HG03565 (cell line): ENCODE results near the gene SMARCAL1.

Experiments used
- ATAC-seq: cut with Tn5 transposase; IDR thresholded peaks from one replicate; pipeline ENCODE4 v1.9.1; 2021; ENCODE audit warnings: mild to moderate bottlenecking, moderate library complexity; ENCODE audit not compliant: unreplicated experiment

Gene SMARCAL1

DNA sequence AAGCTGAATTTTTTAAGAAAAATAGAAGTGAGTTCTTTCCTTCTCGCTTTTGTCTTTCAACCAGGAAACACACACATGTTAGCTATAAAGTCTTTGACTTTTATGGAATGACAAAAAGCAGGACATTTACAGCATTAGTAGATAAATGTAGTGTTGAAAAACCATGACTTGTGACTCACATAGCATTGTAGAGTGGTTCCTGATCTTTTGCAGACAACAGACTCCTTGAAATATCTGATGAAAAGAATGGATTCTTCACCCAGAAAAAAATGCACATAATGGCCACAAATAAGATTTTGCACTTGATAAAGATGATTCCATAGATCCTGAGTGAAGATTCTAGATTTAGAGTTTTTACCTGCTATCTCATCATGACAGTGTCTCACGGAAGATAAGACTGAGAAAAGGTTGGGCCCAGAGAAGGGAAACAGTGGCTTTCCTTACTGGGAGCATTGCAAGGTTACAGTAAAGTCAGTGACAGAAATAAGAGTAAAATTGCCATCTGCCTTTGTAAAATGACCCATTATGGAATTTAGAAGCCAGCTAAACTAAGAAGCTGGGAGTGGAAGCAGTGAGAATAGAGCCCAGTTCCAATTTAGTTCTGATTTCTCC is 14.0 kb downstream of the SMARCAL1 start:
- no peak for ATAC-seq

DNA sequence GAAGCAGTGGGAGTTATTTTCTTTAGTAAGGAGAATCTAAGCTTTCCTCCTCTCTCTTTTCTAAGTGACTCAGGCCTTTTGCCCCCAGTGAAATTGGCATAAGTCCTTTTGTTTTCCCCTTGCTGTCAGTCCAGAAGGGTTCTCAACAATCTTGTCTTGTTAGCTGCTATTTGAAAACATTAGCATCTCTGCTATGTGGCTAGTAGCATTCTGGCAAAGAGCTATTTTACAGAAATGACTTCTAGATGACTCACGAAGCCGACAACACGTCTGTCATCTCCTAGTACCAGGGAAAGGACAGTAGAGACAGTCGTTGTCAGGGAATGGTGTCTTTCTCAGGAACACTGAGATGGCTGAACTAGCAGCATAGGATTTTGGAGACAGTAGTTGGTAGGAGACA is 14.7 kb downstream of the SMARCAL1 start:
- no peak for ATAC-seq

DNA sequence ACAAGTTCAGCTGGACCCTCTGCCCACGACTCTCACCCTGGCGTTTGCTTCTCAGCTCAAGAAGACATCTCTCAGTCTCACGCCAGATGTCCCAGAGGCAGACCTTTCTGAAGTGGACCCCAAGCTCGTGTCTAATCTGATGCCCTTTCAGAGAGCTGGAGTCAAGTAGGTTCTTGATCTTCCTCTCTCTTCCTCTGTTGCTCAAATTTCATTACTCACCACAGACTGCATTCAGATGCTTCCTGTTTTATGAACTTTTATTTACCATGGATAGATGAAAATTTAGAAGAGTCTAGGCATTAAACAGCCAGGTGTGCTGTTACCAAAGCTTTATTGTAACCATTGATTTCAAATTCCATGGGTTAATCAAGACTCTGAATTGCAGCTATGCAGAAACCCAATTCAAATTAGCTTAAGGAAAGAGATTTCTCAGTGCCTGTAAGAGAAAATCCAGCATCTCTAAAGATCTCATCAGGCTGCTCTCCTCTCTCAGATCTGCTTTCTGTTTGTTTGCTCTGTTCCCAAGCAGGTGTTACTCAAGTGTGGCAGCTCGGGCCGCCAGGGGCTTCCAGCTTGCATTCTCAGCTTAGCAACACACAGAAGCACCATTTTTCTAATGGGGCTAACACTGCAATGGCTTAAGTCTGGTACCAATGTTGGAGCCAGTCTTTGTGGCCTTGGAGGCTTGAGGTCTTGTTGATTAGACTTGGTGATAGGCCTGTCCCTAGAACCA is 16.5 kb downstream of the SMARCAL1 start:
- ATAC-seq = no peak

DNA sequence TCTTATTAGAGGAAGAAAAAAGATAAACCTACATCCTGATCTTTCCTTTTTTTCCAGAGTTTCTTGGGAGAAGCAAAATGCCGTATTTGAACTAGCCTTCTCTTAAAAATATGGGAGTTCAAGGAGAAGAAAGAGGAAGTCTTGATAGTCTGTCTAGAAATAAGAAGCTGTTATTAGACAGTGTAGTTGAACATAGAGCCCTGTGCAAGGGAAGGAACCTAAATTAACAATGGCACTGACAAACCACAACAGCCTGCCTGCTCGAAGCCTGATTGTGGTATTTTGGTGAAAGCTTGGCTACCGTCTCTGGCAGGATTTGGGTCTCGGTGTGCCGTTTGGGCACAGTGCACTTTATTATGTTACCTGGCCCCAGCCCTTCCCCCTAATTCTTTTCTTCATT is 17.1 kb downstream of the SMARCAL1 start:
- ATAC-seq = no peak

DNA sequence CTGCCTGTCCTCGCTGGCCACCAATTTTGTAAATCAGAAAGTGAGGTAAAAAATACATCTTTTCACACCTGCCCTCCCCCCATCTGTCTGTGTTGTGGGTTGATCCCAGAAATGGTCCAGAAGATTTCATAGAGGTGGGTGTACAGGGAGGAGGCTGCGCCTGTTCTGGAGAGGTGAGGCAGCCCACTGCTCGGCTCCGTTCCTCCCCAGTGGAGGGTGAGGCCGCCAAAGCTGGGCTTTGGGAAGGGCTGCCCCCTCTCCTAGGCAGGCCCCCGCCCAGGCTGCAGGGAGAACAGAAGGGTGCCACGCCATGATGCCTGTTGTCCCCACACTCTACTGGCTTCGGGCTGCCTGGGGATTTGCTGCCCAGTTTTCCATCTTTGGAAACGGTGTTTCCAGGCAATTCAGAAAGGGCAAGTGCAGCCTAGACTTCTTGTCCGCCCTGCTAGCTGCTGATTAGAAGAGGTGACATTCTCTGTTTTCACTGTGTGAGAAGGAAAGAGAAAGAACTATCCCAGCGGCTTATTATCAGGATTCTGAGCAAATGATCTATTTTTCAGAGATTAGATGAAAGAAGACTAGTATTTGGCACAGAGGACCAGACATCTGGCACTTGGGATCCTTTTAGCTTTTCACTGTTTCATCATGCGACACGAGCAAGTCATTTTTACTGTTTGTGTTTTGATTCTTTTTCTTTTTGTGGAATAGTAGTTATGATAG is 18.7 kb downstream of the SMARCAL1 start:
- ATAC-seq = no peak

DNA sequence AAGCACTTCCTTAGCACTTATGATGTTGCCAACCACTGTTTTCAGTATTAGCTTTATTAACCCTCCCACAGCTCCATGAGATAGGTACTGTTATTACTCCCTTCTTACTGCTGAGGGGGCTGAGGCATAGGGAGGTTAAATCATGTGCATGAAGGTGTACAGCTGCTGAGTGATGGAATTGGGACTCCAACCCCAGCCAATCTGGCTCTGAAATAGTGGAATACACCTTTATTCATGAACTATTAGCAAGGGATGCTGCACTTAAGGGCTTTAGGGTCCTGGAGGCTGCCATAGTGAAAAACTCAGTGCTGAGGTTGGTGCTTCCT is 19.2 kb downstream of the SMARCAL1 start:
- ATAC-seq = no peak

DNA sequence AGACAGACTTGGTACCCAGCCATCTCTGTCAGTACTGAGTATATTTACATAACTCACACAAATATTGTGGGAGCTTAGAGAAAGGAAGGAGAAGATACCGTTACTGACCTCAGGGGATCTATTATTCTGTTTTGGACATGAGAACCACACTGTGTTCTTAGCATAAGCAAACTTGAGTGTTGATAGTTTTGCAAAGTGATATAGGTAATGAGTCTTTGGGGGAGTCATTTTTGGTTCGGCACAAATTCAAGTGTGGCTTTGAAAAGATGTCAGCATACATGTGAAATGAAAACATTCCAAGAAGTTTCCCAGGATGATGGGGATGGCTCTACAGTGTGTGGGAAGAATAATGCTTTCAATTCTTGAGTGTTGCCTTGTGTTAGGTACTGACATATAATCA is 24.1 kb downstream of the SMARCAL1 start:
- no peak for ATAC-seq

DNA sequence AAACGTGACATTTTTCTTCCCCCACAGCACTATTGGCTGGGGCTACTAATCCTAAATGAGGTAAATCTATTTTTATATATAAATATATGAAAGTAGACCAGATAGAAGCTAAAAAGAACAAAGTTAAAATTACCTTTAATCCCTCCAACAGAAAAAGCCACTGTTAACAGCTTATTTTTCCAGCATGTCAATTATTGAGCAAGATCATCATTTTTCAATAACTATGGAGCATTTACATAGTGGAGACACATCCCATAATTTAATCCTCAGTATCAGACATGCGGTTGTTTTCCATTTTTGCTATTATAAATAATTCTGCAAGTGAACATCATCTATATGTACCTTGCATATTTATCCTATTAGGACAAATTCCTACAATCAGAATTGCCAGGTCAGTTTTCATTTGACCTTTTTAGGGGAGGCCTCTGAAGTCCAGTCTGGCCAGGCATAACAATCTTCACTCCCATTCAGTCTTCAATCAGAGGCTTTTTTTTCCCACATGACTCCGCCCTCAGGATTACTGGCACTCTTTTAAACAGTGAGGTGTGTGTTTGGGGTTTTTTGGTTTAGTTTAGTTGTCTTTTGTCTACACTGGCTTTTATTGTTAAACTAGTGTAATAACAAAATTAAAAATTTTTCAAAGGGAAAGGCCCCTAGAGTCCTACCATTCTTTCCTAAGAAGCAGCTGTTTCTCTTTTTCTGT is 29.2 kb downstream of the SMARCAL1 start:
- no peak for ATAC-seq

DNA sequence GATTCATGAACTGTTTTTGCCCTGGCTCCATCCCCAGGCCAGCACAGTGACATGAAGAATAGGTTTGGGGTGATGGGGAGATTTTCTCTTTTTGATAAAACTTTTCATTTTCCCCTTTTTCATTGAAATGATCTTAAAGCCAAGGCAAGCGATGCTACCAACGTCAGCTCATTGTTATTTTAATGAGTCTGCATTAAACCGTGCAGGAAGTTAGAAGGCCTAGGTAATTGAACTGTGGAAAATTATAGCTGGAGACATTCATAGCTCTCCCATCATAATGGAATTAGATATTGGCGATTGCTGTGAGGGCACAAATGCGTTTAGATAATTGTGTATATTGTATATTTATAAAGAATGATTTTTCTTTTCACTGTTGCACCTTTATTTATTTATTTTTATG is 33.2 kb downstream of the SMARCAL1 start:
- no peak for ATAC-seq

DNA sequence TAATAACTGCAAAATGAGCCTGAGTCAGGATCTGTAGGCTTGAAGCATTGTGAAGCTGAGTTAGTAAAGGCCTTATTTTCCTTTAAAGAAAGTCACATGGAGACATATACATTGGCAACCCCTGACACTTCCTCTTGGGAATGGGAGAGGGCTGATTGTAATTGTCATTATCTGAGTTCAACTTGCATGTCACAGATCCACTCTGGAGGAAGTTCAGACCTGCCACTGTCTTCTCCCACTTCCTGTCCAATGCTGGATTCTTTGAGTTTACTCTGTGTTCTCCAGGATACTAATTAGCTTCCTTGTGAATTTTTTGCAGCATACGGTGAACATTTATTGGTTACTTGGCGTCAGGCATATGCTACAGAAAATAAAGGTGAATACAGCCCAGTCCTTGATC is 34.1 kb downstream of the SMARCAL1 start:
- no peak for ATAC-seq

DNA sequence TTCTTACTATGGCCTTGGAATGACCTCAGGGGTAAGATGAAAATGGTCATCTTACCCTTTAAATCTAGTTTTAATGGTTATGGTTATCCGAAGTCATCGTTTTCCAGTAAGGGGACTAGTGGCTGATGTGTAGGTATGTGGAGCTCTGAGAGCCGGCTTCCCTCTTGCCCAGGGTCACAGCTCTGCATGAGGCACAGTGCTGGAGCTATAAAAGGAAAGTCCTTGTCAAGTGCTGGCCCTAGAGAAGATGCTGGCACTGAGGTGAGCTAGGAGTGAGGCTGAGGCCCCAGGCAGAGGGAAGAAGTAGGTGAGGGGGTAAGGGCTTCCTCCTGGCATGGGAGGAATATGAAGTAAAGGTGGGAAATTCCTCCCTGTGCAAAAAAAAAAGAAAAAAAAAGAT is 35.0 kb downstream of the SMARCAL1 start:
- ATAC-seq = no peak

DNA sequence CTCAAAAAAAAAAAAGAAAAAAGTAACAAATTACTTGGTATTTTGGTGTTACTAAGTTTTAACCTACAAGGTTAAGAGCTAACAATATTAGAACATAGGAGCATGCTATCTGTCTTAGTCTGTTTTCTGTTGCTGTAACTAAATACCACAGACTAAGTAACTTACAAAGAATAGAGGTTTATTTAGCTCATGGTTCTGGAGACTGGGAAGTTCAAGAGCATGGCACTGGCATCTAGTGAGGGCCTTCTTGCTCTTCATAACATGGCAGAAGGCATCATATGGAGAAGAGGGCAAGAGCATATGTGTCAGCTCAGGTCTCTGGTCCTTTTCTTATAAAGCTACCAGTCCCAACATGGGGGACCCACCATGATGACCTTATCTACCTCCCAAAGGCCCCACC is 36.5 kb downstream of the SMARCAL1 start:
- ATAC-seq = no peak

DNA sequence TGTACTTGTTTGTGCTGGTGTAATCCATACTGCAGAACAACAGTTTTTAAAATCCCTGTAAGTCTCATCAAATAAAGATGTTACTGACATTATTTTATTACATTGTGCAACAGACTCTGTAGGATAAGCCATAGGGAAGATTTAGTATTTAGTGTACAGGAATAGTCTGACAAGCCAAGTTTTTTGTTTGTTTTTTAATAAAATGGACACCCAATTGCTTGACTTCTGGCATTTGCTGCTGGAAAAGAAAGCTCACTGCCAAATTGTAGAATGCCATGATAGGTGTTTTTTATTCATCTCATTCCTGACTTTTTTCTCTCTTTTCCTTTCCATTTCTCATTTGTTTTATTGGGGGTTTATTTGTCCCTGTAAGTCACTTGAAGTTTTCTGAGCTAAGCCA is 38.1 kb downstream of the SMARCAL1 start:
- ATAC-seq = no peak

DNA sequence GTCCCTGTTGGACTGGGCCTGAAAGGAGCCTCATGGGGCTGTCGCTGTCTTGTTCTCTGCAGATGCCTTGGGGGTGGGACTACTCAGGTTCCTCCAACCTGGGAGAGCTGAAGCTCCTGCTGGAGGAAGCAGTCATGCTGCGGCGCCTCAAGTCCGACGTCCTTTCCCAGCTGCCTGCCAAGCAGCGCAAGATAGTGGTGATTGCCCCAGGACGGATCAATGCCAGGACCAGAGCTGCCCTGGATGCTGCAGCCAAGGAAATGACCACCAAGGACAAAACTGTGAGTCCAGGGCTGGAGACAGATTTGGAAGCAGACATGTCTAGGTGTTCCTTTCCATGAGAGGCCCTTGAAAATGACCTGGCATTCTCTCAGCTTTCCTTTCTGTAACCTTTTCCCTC is 38.5 kb downstream of the SMARCAL1 start:
- ATAC-seq = no peak

DNA sequence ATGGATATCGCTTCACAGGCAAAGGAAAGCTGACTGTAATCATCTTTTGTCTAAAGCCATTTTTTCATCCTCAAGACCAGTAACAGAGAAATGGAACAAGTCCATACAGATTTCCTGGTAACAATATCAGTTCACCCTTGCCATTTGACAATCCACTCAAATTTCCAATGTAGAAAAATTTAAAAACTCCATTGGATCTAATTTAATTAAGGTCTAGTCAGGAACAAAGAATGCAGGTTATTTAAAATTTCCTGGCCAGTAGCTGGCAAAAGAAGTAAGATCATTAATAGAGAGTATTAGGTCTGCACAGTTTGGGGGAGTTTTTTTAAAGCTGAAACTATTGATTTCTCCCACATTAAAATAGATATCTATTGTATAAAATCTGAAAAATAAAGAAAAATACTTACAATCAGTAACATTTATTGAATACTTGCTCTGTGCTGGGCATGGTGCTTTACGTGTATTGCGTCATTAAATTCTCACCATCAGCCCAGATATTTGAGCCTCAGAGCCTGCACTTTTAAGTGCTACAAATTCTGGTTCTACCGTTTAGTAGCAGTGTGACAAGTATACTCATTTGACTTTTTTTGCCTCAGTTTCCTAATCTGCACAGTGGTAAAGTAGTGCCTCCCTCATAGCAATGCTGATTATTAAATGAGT is 41.8 kb downstream of the SMARCAL1 start:
- ATAC-seq = no peak

DNA sequence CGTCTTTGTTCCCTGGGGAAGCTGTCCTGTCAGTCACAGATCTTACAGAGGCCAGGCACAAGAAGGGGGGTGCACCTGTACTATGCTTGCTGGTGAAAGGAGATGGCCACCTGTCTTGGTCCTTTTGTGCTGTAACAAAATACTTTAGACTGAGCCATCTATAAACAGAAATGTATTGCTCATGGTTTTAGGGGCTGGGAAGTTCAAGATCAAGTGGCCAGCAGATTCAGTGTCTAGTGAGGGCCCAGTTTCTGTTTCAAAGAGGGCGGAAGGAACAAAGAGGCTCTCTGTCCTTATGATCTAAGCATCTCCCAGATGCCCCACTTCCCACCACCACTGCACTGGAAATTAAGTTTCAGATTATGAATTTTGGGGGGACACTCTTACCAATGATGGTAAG is 50.9 kb downstream of the SMARCAL1 start:
- no peak for ATAC-seq

DNA sequence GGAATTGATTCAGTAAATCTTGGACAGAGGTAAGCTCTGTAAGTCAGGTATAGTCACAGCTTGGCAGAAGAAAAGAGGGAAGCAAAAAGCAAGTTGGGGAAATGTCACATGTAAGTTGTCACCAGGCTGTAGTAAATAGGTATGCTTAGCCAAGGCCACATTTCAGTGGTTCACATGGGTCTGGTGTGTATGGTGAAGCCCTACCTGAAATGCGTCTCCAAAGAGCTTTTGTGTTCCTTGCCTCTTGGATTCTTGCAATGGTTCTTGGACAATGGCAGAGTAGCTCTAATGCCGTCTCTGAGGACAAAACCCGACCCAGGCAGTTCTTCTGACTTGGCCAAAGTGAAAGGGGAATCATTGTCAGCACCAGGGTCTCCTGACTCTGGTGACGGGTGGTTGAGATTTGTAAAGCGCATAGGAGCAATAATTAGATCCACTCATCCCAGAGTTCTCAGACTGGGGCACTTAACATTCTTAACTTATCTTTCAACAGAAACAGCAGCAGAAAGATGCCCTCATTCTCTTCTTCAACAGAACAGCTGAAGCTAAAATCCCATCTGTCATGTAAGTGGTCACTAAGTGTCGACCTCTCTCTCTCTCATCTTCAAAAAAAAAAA is 51.9 kb downstream of the SMARCAL1 start:
- ATAC-seq = no peak

DNA sequence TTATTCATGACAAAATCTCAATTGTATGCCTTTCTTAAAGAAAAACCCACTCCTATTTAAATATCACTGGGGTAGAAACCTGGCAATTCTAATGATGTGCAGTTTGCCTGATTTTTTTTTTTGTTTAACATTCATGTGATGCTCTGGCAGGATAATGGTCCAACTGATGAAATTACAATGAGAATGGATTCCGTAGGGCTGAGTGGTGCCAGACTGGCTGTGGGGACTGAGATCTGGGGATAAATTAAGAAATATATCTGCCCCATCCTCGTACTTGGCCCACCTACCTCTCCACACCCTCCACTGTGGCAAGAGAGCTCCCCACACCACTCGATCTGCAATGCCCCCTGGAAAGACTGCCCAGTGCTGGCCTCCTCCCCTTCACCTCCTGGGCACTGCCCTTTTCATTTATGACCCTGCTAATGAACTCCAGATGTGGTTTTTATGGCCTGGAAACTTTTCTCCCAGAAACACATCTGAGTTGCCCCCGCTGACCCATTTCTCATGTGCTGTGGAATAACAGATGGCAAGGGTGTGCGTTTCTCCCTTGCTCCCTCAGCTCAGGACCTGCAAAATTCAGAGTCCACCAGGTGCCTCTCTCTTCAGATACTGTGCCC is 53.4 kb downstream of the SMARCAL1 start:
- ATAC-seq = no peak

DNA sequence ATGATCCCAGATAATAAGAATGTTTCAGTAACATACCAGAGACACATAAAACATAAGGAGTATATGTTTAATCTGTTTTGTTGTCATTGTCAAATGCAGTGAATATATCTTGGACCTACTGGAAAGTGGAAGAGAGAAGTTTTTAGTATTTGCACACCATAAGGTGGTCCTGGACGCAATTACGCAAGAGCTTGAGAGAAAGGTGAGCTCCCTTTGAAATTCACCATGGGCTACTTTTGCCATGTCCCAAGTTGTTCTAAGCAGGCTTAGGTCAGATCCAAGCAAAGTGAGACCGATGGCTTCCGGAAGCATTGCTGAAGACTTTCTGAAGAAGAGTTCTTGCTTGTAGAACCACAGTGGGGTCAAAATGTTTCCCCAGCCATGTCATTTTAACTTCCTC is 55.6 kb downstream of the SMARCAL1 start:
- ATAC-seq = no peak

DNA sequence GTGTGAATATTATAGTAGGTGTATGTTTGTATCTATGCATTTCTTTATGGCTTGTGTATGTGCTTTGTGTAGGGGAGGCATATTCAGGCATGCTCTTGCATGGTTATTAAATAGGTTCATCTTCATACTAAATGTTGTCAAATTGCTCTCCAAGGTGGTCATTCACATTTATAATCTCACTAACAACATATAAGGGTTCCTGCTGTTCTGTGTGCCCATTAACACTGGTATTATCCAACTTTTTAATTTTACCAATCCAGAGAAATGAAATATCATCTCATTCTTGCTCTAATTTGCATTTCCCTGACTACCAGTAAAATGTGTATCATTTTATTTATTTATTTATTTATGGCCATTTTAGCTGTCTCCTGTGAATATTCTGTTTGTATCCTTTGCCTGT is 57.4 kb downstream of the SMARCAL1 start:
- no peak for ATAC-seq
